Measurements from ENCODE around the gene FAM131A. TPM values are rescaled to one million over a fixed set of nuclear protein-coding genes. Genes with fewer than 3 reads are reported as not detected.

FAM131A gene
- total and polyA plus RNA-seq, 10 of the 15 experiments (the other 5 are each of a cell fraction or from before 2014, with no cell fraction given), result 0.31 to 4.5 (median 1.5) TPM

DNA sequence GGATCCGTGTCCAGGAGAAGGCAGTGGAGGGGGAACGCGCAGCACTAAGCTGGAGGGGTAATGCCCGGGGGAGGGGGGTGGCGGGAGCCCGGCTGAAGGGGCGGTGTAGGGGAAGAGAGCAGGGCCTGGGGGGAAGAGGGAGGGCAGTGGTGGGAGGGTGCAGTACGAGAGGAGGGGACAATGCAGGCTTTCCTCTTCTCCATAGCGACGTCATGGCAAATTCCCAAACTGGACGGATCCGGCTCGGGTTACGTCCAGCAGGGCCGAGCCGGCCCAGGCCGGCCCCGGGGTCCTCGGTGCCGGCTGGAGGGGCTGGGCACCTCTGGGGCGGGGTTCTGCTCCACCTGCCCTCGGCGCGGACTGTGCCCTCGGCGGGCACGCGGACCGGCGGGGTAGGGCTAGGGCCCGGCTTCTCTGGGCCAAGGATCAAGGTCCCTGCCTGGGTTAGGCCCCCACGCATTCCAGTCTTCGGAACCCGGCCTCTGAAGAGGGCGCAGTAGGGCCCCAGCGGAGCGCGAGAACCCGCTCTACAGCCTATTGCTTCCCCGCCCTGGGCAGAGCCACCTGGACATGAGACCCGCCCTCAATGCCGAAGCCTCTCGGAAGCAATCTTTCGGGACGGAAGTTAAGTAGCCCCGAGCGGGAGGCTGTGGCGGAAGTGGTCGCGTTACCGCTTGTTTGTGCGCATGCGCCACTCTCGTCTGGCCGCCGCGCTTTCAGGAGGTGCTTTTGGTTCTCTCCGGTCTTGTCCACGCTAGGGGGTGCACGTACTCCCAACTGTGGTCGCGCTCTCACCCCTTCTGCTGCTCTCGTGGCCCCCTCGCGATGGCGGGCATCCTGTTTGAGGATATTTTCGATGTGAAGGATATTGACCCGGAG lies 25.5 kb downstream of the FAM131A start (continued):
- TF ChIP-seq, protein P1, sequence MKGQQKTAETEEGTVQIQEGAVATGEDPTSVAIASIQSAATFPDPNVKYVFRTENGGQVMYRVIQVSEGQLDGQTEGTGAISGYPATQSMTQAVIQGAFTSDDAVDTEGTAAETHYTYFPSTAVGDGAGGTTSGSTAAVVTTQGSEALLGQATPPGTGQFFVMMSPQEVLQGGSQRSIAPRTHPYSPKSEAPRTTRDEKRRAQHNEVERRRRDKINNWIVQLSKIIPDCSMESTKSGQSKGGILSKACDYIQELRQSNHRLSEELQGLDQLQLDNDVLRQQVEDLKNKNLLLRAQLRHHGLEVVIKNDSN (IDR thresholded peaks at IDR 0.05; ENCODE audit: borderline replicate concordance, extremely low read length, insufficient read depth, low read depth, low read length), result no peak
- TF ChIP-seq BACH1 (IDR thresholded peaks at IDR 0.05; ENCODE audit: borderline replicate concordance) (no peak; the same call in none of the 2 replicates), SUPT20H (IDR thresholded peaks at IDR 0.05; ENCODE audit: borderline replicate concordance, control insufficient read depth, low read depth, low read length) (no peak), ZBTB40 (IDR thresholded peaks at IDR 0.05; ENCODE audit: borderline replicate concordance) (peak; percentile 93), IRF3 (IDR thresholded peaks at IDR 0.05) (no peak), SMAD5 (IDR thresholded peaks at IDR 0.05; ENCODE audit: low read depth) (no peak), ELK1 (IDR thresholded peaks at IDR 0.05; ENCODE audit: low read depth, low read length) (peak; percentile 59; the same call in 1 of the 2 replicates), SIN3A (IDR thresholded peaks at IDR 0.05; ENCODE audit: low read depth, low read length) (no peak), NFXL1 (IDR thresholded peaks at IDR 0.05; ENCODE audit: borderline replicate concordance) (no peak), YBX1 (IDR thresholded peaks at IDR 0.05) (no peak), TCF3 (IDR thresholded peaks at IDR 0.05; ENCODE audit: borderline replicate concordance, insufficient read depth, low read depth, low read length) (no peak), NFIC (IDR thresholded peaks at IDR 0.05; ENCODE audit: low read depth, low read length) (no peak)
